ENCODE results near the gene C16orf46.

- TF ChIP-seq CTCF (IDR thresholded peaks at IDR 0.05 in 2 of 3, conservative IDR thresholded peaks at IDR 0.05 in 1 of 3; ENCODE audit: borderline replicate concordance in 1 of 3, insufficient read depth in 1 of 3, low read depth in 2 of 3, low read length in 2 of 3), result no peak
- TF ChIP-seq REST (IDR thresholded peaks at IDR 0.05; ENCODE audit: low read depth), result no peak
- TF ChIP-seq EZH2 (IDR thresholded peaks at IDR 0.05), result no peak
- no peak for TF ChIP-seq RAD21 (IDR thresholded peaks at IDR 0.05; ENCODE audit: low read depth)
- TF ChIP-seq POLR2AphosphoS5 (IDR thresholded peaks at IDR 0.05; ENCODE audit: low read depth, low read length), result no peak
- TF ChIP-seq POLR2A (IDR thresholded peaks at IDR 0.05; ENCODE audit: borderline replicate concordance, extremely low read depth, insufficient read depth, insufficient read length), result no peak
- no peak for TF ChIP-seq CBX3 (IDR thresholded peaks at IDR 0.05; ENCODE audit: low read depth)
- TF ChIP-seq JUND (IDR thresholded peaks at IDR 0.05), result no peak
- TF ChIP-seq EZH2phosphoT487 (IDR thresholded peaks at IDR 0.05; ENCODE audit: borderline replicate concordance), result no peak
- TF ChIP-seq EGR1 (IDR thresholded peaks at IDR 0.05; ENCODE audit: low read depth), result no peak
- TF ChIP-seq YY1 (IDR thresholded peaks at IDR 0.05; ENCODE audit: extremely low read depth, insufficient replicate concordance, low read depth, low read length), result no peak
- TF ChIP-seq, protein P1, sequence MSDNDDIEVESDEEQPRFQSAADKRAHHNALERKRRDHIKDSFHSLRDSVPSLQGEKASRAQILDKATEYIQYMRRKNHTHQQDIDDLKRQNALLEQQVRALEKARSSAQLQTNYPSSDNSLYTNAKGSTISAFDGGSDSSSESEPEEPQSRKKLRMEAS (IDR thresholded peaks at IDR 0.05), result no peak
- no peak for TF ChIP-seq SIN3A (IDR thresholded peaks at IDR 0.05; ENCODE audit: low read depth)
These were observed 11.8 kb upstream of the C16orf46 start for GRCh38 chr16:81088836-81089235.
